HEK293 (cell line): ENCODE results near the gene MUC13.
A peak's percentile ranks its signal among the peaks of the same experiment; 100 is the strongest.

Experiments
- CTCF ChIP-seq: fragments of 450-650 bp; formaldehyde crosslinking; IDR thresholded peaks from 2 replicates; pipeline ENCODE4 v1.5.1; 2016; ENCODE audit warnings: missing biosample characterization, missing genetic modification characterization
- KLF9 ChIP-seq: fragments of 450-650 bp; formaldehyde crosslinking; IDR thresholded peaks from 2 replicates; pipeline ENCODE4 v1.5.1; 2016; ENCODE audit warnings: missing biosample characterization, missing genetic modification characterization, low read depth
- PRDM1 ChIP-seq: fragments of 450-650 bp; formaldehyde crosslinking; IDR thresholded peaks from 2 replicates; pipeline ENCODE4; 2016; ENCODE audit warnings: missing biosample characterization, missing genetic modification characterization
- REST ChIP-seq: fragments of 450-650 bp; formaldehyde crosslinking; IDR thresholded peaks from 2 replicates; pipeline ENCODE4 v1.5.1; 2016; ENCODE audit warnings: missing biosample characterization, missing genetic modification characterization
- SP2 ChIP-seq: fragments of 450-650 bp; formaldehyde crosslinking; IDR thresholded peaks from 2 replicates; pipeline ENCODE4 v1.5.1; 2016; ENCODE audit warnings: missing biosample characterization, missing genetic modification characterization
- ZBTB10 ChIP-seq: fragments of 450-650 bp; formaldehyde crosslinking; IDR thresholded peaks from 2 replicates; pipeline ENCODE4 v1.5.1; 2016; ENCODE audit warnings: missing biosample characterization, missing genetic modification characterization
- ZBTB20 ChIP-seq: fragments of 450-650 bp; formaldehyde crosslinking; IDR thresholded peaks from 2 replicates; pipeline ENCODE4 v1.5.1; 2016; ENCODE audit warnings: missing biosample characterization, missing genetic modification characterization
- ZEB2 ChIP-seq: fragments of 450-650 bp; formaldehyde crosslinking; IDR thresholded peaks from 2 replicates; pipeline ENCODE4 v1.5.1; 2016; ENCODE audit warnings: missing biosample characterization, missing genetic modification characterization
- ZNF112 ChIP-seq: fragments of 450-650 bp; formaldehyde crosslinking; IDR thresholded peaks from 2 replicates; pipeline ENCODE4 v1.5.0; 2017; ENCODE audit warnings: missing biosample characterization, missing genetic modification characterization
- ZNF114 ChIP-seq: fragments of 450-650 bp; formaldehyde crosslinking; IDR thresholded peaks from 2 replicates; pipeline ENCODE4 v1.5.0; 2017; ENCODE audit warnings: missing biosample characterization, missing genetic modification characterization
- ZNF174 ChIP-seq: fragments of 450-650 bp; formaldehyde crosslinking; IDR thresholded peaks from 2 replicates; pipeline ENCODE4 v1.5.0; 2017; ENCODE audit warnings: missing biosample characterization, mild to moderate bottlenecking, missing genetic modification characterization
- ZNF211 ChIP-seq: fragments of 450-650 bp; formaldehyde crosslinking; IDR thresholded peaks from 2 replicates; pipeline ENCODE4 v1.5.1; 2016; ENCODE audit warnings: low read depth, missing biosample characterization, missing genetic modification characterization
- ZNF23 ChIP-seq: fragments of 450-650 bp; formaldehyde crosslinking; IDR thresholded peaks from 2 replicates; pipeline ENCODE4 v1.5.1; 2016; ENCODE audit warnings: missing biosample characterization, missing genetic modification characterization, borderline replicate concordance
- ZNF248 ChIP-seq: fragments of 450-650 bp; formaldehyde crosslinking; IDR thresholded peaks from 2 replicates; pipeline ENCODE4 v1.5.1; 2017; ENCODE audit warnings: missing biosample characterization, missing genetic modification characterization
- ZNF266 ChIP-seq: fragments of 450-650 bp; formaldehyde crosslinking; IDR thresholded peaks from 2 replicates; pipeline ENCODE4 v1.5.1; 2016; ENCODE audit warnings: missing biosample characterization, missing genetic modification characterization, low read depth
- ZNF350 ChIP-seq: fragments of 450-650 bp; formaldehyde crosslinking; IDR thresholded peaks from 2 replicates; pipeline ENCODE4 v1.5.0; 2017; ENCODE audit warnings: missing biosample characterization, mild to moderate bottlenecking, missing genetic modification characterization
- ZNF398 ChIP-seq: fragments of 450-650 bp; formaldehyde crosslinking; IDR thresholded peaks from 2 replicates; pipeline ENCODE4 v1.5.1; 2017; ENCODE audit warnings: missing biosample characterization, missing genetic modification characterization
- ZNF404 ChIP-seq: fragments of 450-650 bp; formaldehyde crosslinking; IDR thresholded peaks from 2 replicates; pipeline ENCODE4 v1.5.1; 2017; ENCODE audit warnings: missing biosample characterization, missing genetic modification characterization
- ZNF449 ChIP-seq: fragments of 450-650 bp; formaldehyde crosslinking; IDR thresholded peaks from 2 replicates; pipeline ENCODE4 v1.5.1; 2017; ENCODE audit warnings: missing biosample characterization, mild to moderate bottlenecking, missing genetic modification characterization, moderate library complexity
- ZNF48 ChIP-seq: fragments of 450-650 bp; formaldehyde crosslinking; IDR thresholded peaks from 2 replicates; pipeline ENCODE4 v1.5.1; 2016; ENCODE audit warnings: missing biosample characterization, missing genetic modification characterization
- ZNF585B ChIP-seq: fragments of 450-650 bp; formaldehyde crosslinking; IDR thresholded peaks from 2 replicates; pipeline ENCODE4 v1.5.1; 2016; ENCODE audit warnings: missing biosample characterization, missing genetic modification characterization
- ZNF624 ChIP-seq: fragments of 450-650 bp; formaldehyde crosslinking; IDR thresholded peaks from 2 replicates; pipeline ENCODE4 v1.5.1; 2017; ENCODE audit warnings: missing biosample characterization, missing genetic modification characterization
- ZNF658 ChIP-seq: fragments of 450-650 bp; formaldehyde crosslinking; IDR thresholded peaks from 2 replicates; pipeline ENCODE4; 2016; ENCODE audit warnings: missing biosample characterization, missing genetic modification characterization
- ZNF747 ChIP-seq: fragments of 450-650 bp; formaldehyde crosslinking; IDR thresholded peaks from 2 replicates; pipeline ENCODE4 v1.5.1; 2016; ENCODE audit warnings: missing biosample characterization, missing genetic modification characterization
- ZNF768 ChIP-seq: fragments of 450-650 bp; formaldehyde crosslinking; IDR thresholded peaks from 2 replicates; pipeline ENCODE4 v1.5.1; 2018; ENCODE audit warnings: missing biosample characterization, mild to moderate bottlenecking, missing genetic modification characterization
- ZSCAN16 ChIP-seq: fragments of 450-650 bp; formaldehyde crosslinking; IDR thresholded peaks from 2 replicates; pipeline ENCODE4 v1.5.1; 2016; ENCODE audit warnings: missing biosample characterization, missing genetic modification characterization
- TF ChIP-seq, protein P1 (sequence below): fragments of 450-650 bp; formaldehyde crosslinking; IDR thresholded peaks from 2 replicates; pipeline ENCODE4 v1.5.1; 2016; ENCODE audit warnings: missing biosample characterization, missing genetic modification characterization

MUC13 gene

DNA sequence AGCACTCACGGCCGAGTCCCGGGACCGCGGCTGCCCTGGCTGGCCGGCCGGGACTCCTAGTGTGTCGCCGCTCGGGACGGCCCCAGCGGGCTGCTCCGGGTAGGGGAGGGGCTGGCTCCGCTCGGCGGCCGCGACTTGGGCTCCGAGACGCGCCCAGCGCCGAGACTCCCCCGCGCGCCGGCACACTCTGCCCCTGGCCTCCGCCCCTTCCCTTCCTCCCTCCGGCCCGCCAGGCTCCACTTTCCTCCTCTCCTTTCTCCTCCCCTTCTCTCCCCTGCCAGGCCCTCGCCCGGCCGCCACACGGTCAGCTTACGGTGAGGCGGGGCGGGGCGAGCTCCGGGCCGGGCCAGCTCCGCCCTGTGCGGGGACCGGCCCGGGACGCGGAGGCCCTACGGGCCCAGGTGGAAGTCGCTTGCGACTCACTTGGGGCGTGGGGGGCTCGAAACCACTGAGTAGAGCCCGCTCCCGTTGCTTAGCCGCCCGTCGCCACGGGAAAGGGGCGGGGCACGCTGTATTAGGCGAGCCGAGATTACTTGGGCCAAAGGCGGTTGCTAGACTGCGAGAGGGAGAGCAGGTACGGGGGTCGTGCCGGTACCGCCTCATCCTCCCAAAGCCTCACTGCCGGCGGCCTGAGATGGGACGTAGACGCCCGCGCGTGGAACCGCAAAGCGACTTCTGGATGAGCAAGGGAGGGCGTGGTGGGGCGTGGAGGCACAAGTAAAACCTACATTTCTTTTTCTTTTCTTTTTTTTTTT is 47.2 kb downstream of the MUC13 start, which contains the start of gene ITGB5 (continued):
- TF ChIP-seq ZNF23 (tag by site-specific recombination) (no peak), ZNF449 (tag by site-specific recombination) (peak; percentile 54; the same call in 1 of the 2 replicates), ZNF211 (tag by site-specific recombination) (no peak), ZNF768 (tag by site-specific recombination) (no peak), CTCF (tag by site-specific recombination) (peak; percentile 27; the same call in 1 of the 2 replicates), ZNF114 (tag by site-specific recombination) (no peak), ZEB2 (tag by site-specific recombination) (peak; percentile 74), ZNF404 (tag by site-specific recombination) (no peak), ZNF747 (tag by site-specific recombination) (no peak), ZNF658 (tag by site-specific recombination) (no peak), ZNF350 (tag by site-specific recombination) (no peak), ZSCAN16 (tag by site-specific recombination) (no peak), ZNF624 (no peak), ZNF112 (tag by site-specific recombination) (no peak), ZNF174 (tag by site-specific recombination) (no peak), KLF9 (tag by site-specific recombination) (peak; percentile 86), ZNF48 (tag by site-specific recombination) (no peak), ZNF248 (no peak), SP2 (tag by site-specific recombination) (peak; percentile 79), ZNF398 (tag by site-specific recombination) (peak; percentile 81), ZBTB10 (tag by site-specific recombination) (no peak), PRDM1 (tag by site-specific recombination) (peak; percentile 92), ZNF585B (tag by site-specific recombination) (peak; percentile 13; the same call in 1 of the 2 replicates), ZNF266 (no peak), REST (tag by site-specific recombination) (peak; percentile 48), ZBTB20 (peak; percentile 92)
- TF ChIP-seq, protein P1, sequence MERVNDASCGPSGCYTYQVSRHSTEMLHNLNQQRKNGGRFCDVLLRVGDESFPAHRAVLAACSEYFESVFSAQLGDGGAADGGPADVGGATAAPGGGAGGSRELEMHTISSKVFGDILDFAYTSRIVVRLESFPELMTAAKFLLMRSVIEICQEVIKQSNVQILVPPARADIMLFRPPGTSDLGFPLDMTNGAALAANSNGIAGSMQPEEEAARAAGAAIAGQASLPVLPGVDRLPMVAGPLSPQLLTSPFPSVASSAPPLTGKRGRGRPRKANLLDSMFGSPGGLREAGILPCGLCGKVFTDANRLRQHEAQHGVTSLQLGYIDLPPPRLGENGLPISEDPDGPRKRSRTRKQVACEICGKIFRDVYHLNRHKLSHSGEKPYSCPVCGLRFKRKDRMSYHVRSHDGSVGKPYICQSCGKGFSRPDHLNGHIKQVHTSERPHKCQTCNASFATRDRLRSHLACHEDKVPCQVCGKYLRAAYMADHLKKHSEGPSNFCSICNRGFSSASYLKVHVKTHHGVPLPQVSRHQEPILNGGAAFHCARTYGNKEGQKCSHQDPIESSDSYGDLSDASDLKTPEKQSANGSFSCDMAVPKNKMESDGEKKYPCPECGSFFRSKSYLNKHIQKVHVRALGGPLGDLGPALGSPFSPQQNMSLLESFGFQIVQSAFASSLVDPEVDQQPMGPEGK: peak; percentile 76
